SK-N-DZ (cell line): Measurements from ENCODE around the gene RPS23.

ENCODE experiments used
- DNase-seq: peaks from one replicate; pipeline ENCODE4 v3.0.0-alpha.2; 2015; ENCODE audit warnings: low spot score
- small RNA-seq, 2 experiments: library from RNA; depleted of rRNA; stranded (forward); fragments of <200 nt; gene quantifications; one replicate each; pipeline ENCODE3, GENCODE V24; 2014

RPS23 gene

DNA sequence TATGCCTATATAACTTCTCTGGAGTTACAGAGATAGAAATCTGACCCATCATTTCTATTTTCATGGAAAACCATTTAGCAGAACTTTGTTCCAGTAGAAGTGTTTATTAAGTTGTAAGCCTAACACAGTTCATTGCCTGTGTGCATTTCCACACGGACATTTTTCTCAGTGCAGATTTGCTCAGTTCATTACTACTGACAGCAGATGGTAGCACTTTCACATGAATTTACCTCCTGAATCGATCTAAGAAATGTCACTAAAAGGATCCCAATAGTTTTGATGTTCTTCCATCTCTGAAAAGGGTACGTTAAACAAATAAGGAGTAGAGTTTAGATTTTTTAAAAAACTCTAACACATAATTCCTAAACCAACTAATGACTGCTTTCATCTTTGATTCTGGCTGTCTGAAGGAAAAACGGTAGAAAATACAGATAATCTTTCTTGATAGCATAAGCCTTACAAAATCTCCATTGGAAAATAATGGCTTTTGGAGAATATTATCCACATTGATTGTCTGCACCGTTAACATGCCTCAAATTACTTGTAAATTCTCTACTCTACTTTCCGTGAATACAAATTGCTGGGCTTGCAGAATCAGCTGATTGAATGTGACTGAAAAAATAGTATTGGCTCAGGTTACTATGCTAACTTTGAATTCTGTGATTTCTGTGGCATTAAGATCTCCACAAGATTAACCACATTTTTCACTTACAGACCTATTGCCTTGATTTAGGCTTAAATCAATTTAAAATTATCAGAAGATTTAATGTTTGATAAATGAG lies 33.1 kb downstream of the RPS23 start:
- DNase-seq: peak; percentile 12

DNA sequence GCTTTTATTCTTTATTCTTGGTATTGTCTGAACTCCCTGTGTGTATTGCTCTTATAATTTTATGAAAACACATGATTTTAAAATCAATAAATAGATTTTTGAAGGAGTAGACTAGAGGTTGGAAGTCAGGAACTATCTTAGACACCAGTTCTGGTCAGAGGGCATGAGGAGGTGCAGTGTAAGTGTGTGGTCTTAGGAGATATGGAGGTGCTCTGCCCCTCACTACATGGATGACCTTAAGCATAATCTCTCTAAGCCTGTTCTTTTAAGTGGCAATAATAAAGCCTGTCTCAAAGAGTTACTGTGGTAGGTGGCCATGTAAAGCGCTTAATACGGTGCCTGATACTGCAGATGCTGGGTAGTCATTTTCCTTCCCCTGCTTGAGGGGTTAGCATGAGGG lies 34.0 kb downstream of the RPS23 start:
- DNase-seq: peak; percentile 5

DNA sequence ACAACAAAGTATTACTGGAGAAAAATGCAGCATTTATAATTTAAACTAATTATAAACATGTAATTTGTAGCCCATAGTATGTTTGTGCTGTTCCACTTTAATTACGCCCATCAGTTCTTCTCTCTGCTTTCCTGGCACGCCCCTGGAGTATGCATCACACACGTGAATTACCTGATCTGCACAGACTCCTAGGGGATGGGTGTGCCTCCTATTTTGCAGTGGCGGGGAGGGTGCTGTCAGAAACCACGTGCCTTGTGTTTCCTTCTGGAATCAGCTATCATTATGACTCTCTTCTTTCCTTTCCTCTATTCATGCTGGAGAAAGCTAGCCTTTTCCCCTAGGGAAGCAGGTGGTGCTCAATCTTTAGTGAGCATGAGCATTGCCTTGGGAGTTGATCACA lies 43.3 kb downstream of the RPS23 start:
- no peak for DNase-seq

DNA sequence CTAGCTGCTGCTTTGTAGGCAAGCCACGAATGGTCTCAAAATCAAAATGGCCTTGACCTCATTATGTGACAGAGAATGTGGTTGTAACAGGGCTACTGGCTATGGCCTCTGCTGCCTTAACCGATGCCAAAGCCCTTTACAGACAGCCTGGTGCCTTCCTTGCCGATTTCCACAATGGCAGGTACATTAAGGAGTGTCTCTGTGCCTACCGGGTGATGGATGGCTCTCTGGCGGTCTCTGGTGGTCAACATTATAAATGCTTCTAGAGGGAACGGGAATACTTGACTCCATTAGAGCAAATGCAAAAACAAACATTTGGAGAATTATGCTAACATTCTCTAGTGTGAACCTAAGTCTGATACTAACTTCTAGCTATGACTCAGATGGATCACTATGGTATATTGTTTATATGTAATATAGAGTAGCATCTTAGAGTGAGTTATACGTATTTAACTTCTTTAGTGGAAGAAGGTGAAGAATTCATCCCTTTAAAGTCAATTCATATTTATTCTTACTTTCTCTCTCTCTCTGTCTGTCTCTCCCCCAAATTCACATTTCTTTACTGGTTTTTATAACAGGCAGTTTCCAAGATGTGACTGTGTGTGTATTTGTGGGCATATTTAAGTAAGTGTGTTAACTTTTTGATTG lies 52.5 kb downstream of the RPS23 start:
- peak; percentile 68 for DNase-seq

Small RNAs within 50 kb of the gene (small RNA-seq; reads per million reads assigned to genes)
- 0 reads per million in 2 experiments for gene AC010598.1
